Mucosa of descending colon (tissue), 3 donors: ENCODE data around the gene GLTP. TPM values are rescaled to one million over a fixed set of nuclear protein-coding genes. Genes with fewer than 3 reads are reported as not detected.

Experiments used
- ATAC-seq: fragments of 200-7000 bp; cut with Tn5 transposase; one replicate; pipeline ENCODE4 v1.9.1; 2020; ENCODE audit warnings: mild to moderate bottlenecking, moderate library complexity
- DNase-seq, 3 donors: peaks; one replicate each; pipeline ENCODE4 v3.0.0-alpha.2; 2020
- H3K36me3 ChIP-seq: fragments of 200-600 bp; one replicate; pipeline ENCODE4 v1.8.0; 2021; ENCODE audit warnings: low read depth, mild to moderate bottlenecking
- H3K4me1 ChIP-seq: fragments of 200-600 bp; one replicate; pipeline ENCODE4 v1.8.0; 2021; ENCODE audit warnings: low read depth, mild to moderate bottlenecking
- H3K4me3 ChIP-seq: fragments of 200-600 bp; one replicate; pipeline ENCODE4 v1.8.0; 2021; ENCODE audit warnings: mild to moderate bottlenecking
- H3K9me3 ChIP-seq: fragments of 200-600 bp; one replicate; pipeline ENCODE4 v1.8.0; 2021; ENCODE audit warnings: mild to moderate bottlenecking
- CTCF ChIP-seq: fragments of 200-600 bp; IDR thresholded peaks from one replicate; pipeline ENCODE4 v1.8.0; 2022; ENCODE audit warnings: antibody characterized with exemption, mild to moderate bottlenecking
- intact Hi-C, 2 donors: fragments of 100-400 bp; cut with DNase I in 1 of 2; cut with micrococcal nuclease in 1 of 2; formaldehyde crosslinking; loops; one replicate each; pipeline versions ENCODE4 v1.11.0 to v1.11.1; 2022; cut with DNase I, micrococcal nuclease
- total RNA-seq, 3 donors: library from RNA; stranded (reverse); fragmentation: NEBNext Ultra II Directional in 2 of 3; extraction: Animal tissue kit (Norgen Biotek cat#: 25700) in 2 of 3; gene quantifications; one replicate each; pipeline versions ENCODE4 v1.2.1 to v1.2.4, GENCODE V29; 2021 to 2023
- donor health status: DM: no; HTN: no; CAD: no; lungs with moderate emphysema.
- donor health status: DM: no; HTN: no; CAD: no.
- donor health status: DM: no; HTN: yes; CAD: no.

GLTP gene
- total RNA-seq, 3 donors from 2014 or later, result 58.8 to 101 (median 98.9) TPM

GRCh38 chr12:109821968-109822367 is 58.4 kb downstream of the GLTP start:
- Histone ChIP-seq H3K36me3 (no peaks in the 10 kb centered on the region), H3K4me3 (no peak overlapping the region), H3K4me1 (no peaks in the 10 kb centered on the region), H3K9me3 (no peaks in the 10 kb centered on the region)
- DNase-seq (no peak), ATAC-seq (no peak)
- intact Hi-C loops, result no loop called here
- no peak for TF ChIP-seq CTCF

DNA sequence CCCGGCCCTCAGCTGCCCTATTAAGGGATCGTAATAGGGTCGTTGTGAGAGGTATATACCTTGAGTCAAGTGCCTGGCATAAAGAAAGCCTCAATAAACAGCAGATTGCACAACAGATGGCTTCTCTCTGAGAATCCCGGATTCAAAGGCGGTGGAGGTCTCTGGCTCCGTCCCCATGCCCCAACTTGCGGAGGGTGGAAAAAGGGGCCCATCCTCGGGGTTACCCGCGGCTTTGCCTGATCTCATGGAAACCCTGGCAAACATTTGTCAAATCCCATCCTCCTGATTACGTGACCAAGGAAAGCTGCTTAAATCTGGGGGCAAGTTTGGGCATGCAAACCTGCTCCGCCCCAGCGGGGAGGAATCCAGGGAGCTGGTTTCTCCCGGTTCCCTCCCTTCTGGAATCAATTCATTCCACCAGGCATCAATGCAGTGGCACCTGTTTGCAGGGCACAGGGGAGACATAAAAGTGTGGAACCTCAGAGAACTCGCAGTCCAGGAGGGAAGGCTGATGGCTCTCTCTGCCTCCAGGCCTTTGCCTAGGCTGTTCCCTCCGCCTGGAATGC is 59.4 kb downstream of the GLTP start:
- no peak for DNase-seq
- Histone ChIP-seq H3K9me3 (no peaks in the 10 kb centered on the region), H3K4me3 (no peak overlapping the region), H3K4me1 (no peaks in the 10 kb centered on the region), H3K36me3 (no peaks in the 10 kb centered on the region)
- intact Hi-C loops, result no loop called here
- no peak for TF ChIP-seq CTCF
- no peak for ATAC-seq

DNA sequence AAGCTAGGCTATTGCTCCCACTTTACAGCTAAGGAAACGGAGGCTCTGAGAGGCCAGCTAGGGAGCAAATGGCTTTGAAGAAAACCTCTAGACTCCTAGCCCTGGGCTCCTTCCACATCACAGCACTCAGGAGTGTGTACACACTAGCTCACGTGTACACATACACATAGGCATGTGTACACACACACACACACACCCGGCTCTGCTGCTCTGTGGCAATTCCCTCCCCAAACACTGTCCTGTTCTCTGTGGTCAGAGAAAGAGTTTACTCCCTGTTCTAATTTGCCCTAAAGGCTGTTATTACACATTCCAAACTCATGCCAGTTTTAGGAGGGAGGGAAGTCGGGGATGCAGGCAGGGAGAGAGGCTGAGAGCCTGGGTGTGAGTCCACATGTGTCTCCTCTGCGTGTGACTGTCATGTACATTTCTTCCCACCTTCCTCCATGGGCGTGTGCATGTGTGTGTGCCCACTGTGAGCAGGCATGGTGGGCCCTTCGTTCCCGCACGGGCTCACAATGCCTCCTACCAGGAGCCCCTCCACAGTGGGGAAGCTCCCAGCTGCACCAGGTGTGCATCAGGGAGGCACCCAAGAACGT is 61.3 kb downstream of the GLTP start:
- Histone ChIP-seq H3K4me3 (no peak overlapping the region), H3K9me3 (no peaks in the 10 kb centered on the region), H3K36me3 (no peaks in the 10 kb centered on the region), H3K4me1 (no peaks in the 10 kb centered on the region)
- intact Hi-C loops, result no loop called here
- no peak for TF ChIP-seq CTCF
- DNase-seq (no peak), ATAC-seq (no peak)

DNA sequence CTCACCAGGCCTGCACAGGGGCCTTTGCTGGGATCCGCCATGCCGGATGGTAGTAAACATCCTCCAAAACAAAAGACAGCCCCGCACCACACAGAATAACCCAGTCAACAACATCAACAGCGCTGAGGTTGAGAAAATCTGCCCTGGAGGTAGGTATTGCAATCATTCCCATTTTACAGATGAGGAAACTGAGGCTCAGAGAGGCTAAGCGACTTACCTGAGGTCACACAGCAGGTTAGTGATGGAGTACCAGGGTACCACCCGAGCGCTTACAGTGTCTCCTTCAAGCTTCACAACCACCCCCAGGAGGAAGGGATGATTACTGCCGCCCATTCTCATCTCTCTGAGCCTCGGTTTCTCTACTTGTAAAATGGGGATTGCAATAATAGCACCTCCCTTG is 62.1 kb downstream of the GLTP start:
- no peak for TF ChIP-seq CTCF
- no peak for DNase-seq
- no peaks in the 10 kb centered on the region for H3K36me3 ChIP-seq
- H3K9me3 ChIP-seq, result no peaks in the 10 kb centered on the region
- no peaks in the 10 kb centered on the region for H3K4me1 ChIP-seq
- intact Hi-C loops, result no loop called here
- no peak overlapping the region for H3K4me3 ChIP-seq
- no peak for ATAC-seq

DNA sequence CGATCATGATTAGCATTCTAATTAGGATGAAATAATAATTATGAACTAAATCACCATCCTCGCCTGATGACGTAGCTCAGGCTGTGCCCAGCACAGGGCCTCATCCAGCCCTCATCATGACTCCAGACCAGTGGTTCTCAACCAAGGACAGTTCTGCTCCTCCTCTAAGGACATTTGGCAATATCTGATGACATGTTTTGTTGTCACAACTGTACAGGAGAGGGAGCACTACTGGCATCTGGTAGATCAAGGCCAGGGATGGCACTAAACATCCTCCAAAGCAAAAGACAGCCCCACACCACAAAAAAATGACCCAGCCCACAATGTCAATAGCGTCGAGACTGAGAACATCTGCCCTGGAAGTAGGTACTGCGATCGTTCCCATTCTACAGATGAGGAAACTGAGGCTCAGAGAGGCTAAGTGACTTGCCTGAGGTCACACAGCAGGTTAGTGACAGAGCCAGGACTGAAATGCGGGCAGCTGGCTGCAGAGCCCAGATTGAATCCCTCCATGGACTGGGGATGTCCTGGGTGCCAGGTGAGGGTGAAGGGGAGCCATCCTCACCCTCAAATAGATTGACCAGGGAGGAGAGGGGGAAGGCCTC is 62.6 kb downstream of the GLTP start:
- ATAC-seq (no peak), DNase-seq (no peak)
- no peak overlapping the region for H3K4me3 ChIP-seq
- no peak for TF ChIP-seq CTCF
- H3K4me1 ChIP-seq, result no peaks in the 10 kb centered on the region
- intact Hi-C loops, result no loop called here
- no peaks in the 10 kb centered on the region for H3K36me3 ChIP-seq
- H3K9me3 ChIP-seq, result no peaks in the 10 kb centered on the region
